HL-60 (cell line): Measurements from ENCODE around the gene AKR7A3.

ENCODE experiments used
- DNase-seq, 2 experiments: peaks; one replicate each; pipeline ENCODE4 v3.0.0-alpha.2; 2010 to 2020; ENCODE audit warnings: low read depth in 1 of 2, low spot score in 1 of 2
- H3K27ac ChIP-seq: fragments of 250-450 bp; sonication (Bioruptor Pico); replicated peaks from 2 replicates; pipeline ENCODE4 v1.5.1; 2020; ENCODE audit warnings: mild to moderate bottlenecking, moderate library complexity
- H3K27me3 ChIP-seq: fragments of 250-450 bp; sonication (Bioruptor Pico); 2 replicates; pipeline ENCODE4 v1.5.1; 2021; ENCODE audit warnings: mild to moderate bottlenecking, moderate library complexity; ENCODE audit not compliant: insufficient read depth, poor library complexity, severe bottlenecking
- H3K4me3 ChIP-seq: replicated peaks from 2 replicates; pipeline ENCODE4 v1.5.1; 2011; ENCODE audit warnings: mild to moderate bottlenecking, control low read depth, low read length; ENCODE audit not compliant: insufficient read depth
- CTCF ChIP-seq: IDR thresholded peaks from one replicate; pipeline ENCODE4 v1.5.1; 2011; ENCODE audit warnings: low read length, control low read depth, inconsistent platforms; ENCODE audit not compliant: insufficient read depth
- GABPA ChIP-seq: IDR thresholded peaks from 2 replicates; pipeline ENCODE4 v1.6.1; 2012; ENCODE audit warnings: low read depth
- POLR2AphosphoS5 ChIP-seq: IDR thresholded peaks from 2 replicates; pipeline ENCODE4 v1.6.1; 2012; ENCODE audit warnings: low read depth
- SPI1 ChIP-seq: IDR thresholded peaks from 2 replicates; pipeline ENCODE4 v1.6.1; 2012; ENCODE audit warnings: low read depth, mild to moderate bottlenecking, borderline replicate concordance
- TF ChIP-seq, protein P1 (sequence below): IDR thresholded peaks from 2 replicates; pipeline ENCODE4 v1.6.1; 2012; ENCODE audit warnings: low read depth; ENCODE audit not compliant: insufficient replicate concordance

Gene AKR7A3

DNA sequence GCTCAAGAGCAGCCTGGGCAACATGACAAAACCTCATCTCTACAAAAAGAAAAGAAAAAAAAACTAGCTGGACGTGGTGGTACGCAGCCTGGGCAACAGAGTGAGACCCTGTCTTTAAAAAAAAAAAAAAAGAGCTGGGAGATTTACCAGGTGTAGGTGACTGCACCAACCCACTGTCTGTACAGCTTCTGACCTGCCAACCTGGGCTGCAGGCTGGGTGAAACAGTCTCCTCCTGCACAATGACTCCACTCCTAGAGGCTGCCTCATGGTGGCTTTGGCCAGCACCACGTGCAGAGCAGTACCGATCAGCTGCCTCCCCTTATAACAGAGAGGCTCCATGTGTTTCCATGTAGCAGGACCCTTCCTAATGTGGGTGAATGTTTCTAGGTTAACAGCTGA is 33.3 kb downstream of the AKR7A3 start:
- Histone ChIP-seq H3K4me3 (no peak overlapping the region), H3K27ac (no peak overlapping the region), H3K27me3 (no peaks in the 10 kb centered on the region)
- TF ChIP-seq, protein P1, sequence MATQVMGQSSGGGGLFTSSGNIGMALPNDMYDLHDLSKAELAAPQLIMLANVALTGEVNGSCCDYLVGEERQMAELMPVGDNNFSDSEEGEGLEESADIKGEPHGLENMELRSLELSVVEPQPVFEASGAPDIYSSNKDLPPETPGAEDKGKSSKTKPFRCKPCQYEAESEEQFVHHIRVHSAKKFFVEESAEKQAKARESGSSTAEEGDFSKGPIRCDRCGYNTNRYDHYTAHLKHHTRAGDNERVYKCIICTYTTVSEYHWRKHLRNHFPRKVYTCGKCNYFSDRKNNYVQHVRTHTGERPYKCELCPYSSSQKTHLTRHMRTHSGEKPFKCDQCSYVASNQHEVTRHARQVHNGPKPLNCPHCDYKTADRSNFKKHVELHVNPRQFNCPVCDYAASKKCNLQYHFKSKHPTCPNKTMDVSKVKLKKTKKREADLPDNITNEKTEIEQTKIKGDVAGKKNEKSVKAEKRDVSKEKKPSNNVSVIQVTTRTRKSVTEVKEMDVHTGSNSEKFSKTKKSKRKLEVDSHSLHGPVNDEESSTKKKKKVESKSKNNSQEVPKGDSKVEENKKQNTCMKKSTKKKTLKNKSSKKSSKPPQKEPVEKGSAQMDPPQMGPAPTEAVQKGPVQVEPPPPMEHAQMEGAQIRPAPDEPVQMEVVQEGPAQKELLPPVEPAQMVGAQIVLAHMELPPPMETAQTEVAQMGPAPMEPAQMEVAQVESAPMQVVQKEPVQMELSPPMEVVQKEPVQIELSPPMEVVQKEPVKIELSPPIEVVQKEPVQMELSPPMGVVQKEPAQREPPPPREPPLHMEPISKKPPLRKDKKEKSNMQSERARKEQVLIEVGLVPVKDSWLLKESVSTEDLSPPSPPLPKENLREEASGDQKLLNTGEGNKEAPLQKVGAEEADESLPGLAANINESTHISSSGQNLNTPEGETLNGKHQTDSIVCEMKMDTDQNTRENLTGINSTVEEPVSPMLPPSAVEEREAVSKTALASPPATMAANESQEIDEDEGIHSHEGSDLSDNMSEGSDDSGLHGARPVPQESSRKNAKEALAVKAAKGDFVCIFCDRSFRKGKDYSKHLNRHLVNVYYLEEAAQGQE: no peak
- TF ChIP-seq GABPA: no peak
- TF ChIP-seq POLR2AphosphoS5: no peak
- TF ChIP-seq SPI1: no peak
- TF ChIP-seq CTCF: no peak
- no peak for DNase-seq

- Histone ChIP-seq H3K4me3 (no peak overlapping the region), H3K27ac (no peak overlapping the region), H3K27me3 (no peaks in the 10 kb centered on the region)
- TF ChIP-seq, protein P1: no peak
- TF ChIP-seq GABPA: no peak
- TF ChIP-seq CTCF: no peak
- TF ChIP-seq POLR2AphosphoS5: no peak
- no peak for TF ChIP-seq SPI1
- DNase-seq: no peak
Observed at GRCh38 chr1:19254416-19254815, 34.2 kb downstream of the AKR7A3 start.

DNA sequence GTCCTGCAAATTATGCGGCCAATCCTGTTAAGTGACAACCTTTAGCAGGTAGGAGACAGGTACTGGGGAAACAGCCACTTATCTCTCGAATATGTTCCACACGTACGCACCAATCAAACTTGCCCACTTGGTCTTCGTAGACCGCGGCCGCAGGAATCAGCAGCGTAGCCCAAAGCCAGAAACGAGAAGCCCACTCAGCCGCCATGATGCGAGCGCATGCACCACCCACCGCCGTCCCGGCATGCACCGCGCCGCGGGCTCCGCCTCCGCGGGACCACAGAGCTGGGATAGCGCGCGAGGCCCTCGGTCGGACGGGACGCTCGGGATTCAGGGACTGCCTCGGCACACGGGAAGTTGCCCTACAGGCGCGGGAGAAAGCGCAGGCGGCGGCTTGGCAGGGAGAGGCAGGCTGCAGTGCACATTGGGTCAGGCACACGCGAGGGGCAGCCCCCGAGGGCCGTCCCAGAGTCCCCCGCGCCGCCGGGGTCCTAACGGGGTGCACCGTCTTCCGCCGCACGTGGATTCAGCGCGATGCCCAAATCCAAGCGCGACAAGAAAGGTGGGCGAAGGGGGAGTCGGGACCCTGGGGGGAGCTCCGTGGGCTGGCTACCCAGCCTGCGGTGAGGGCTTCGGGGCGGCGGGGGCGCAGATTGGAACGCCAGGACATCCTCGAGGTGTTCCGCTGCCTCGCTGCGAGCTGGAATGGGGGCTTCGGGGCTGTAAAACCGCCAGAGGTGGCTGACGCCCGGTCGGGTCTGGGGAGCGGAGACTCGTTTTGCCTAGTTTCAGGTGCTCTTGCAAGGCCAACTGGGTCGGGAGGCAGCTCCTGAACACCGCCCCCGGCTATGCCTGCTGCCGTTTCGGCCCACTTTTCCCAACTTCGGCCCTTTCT is 37.0 kb downstream of the AKR7A3 start, which contains the start of the genes EMC1 and MRTO4:
Gene EMC1 (minus strand): TSS at position 220 of the 892 bp plus-strand sequence. CDS start 15 bp downstream, at position 205.
Gene MRTO4 (plus strand): TSS at position 501 of the 892 bp plus-strand sequence. CDS start 31 bp downstream, at position 532.
- peak; percentile 85 to 87 for DNase-seq
- no peak for TF ChIP-seq CTCF
- peak; percentile 92 for TF ChIP-seq POLR2AphosphoS5
- TF ChIP-seq, protein P1: peak; percentile 47
- peak; percentile 21; the same call in 1 of the 2 replicates for TF ChIP-seq SPI1
- TF ChIP-seq GABPA: no peak
- peak within 1 kb of the TSS; percentile 100 for H3K27ac ChIP-seq
- no peaks in the 10 kb centered on the region for H3K27me3 ChIP-seq
- H3K4me3 ChIP-seq: peak within 1 kb of the TSS; percentile 99
